ENCODE measurements around the gene DAGLA. TPM values are rescaled to one million over a fixed set of nuclear protein-coding genes. Genes with fewer than 3 reads are reported as not detected.
A peak's percentile ranks its signal among the peaks of the same experiment; 100 is the strongest.

The DAGLA gene
- total and polyA plus RNA-seq, 2 donors (not counting 3 experiments of a cell fraction or from before 2014, with no cell fraction given), result 2.5 to 4.7 TPM

- no peak for DNase-seq (ENCODE audit: low read depth, low spot score)
- CTCF ChIA-PET, result interaction anchor here (1.1 to 3.1 kb wide), 2 partner anchors 11 to 33 kb away, joined by 3 to 17 read pairs; no protein-coding TSS in a partner anchor
- Histone ChIP-seq H3K4me3 (replicated peaks in 1 of 3; ENCODE audit: insufficient read depth in 1 of 3, low read depth in 1 of 3, low read length in 3 of 3) (no peak overlapping the region), H3K27ac (ENCODE audit: insufficient read depth, low read depth, low read length) (no peak overlapping the region), H2AFZ (ENCODE audit: low read depth, low read length) (no peak overlapping the region), H3K9me3 (replicated peaks; ENCODE audit: control insufficient read depth, insufficient read depth, low read length) (no peaks in the 10 kb centered on the region), H3K27me3 (ENCODE audit: control insufficient read depth in 2 of 2, insufficient read depth in 2 of 2, low read length in 2 of 2) (no peaks in the 10 kb centered on the region), H3K36me3 (ENCODE audit: control insufficient read depth in 2 of 2, extremely low read depth in 1 of 2, insufficient read depth in 2 of 2, low read length in 2 of 2) (no peaks in the 10 kb centered on the region), H3K4me1 (ENCODE audit: control insufficient read depth, extremely low read depth, insufficient read depth, low read length) (peaks cover 11% of the 10 kb centered on the region), H3K4me2 (ENCODE audit: insufficient read depth, low read length) (no peak overlapping the region), H3K9ac (replicated peaks; ENCODE audit: extremely low read depth, insufficient read depth, low read length) (no peak overlapping the region), H3K79me2 (ENCODE audit: control insufficient read depth, insufficient read depth, low read length) (no peaks in the 10 kb centered on the region), H4K20me1 (replicated peaks; ENCODE audit: control insufficient read depth, extremely low read depth, insufficient read depth, low read length) (no peaks in the 10 kb centered on the region), H3K9me1 (replicated peaks; ENCODE audit: control insufficient read depth, extremely low read depth, insufficient read depth, low read length) (no peaks in the 10 kb centered on the region)
- dilution Hi-C loops (cut with MboI; ENCODE audit: extremely low pct_ligation_motif_present, low sequenced_read_pairs), result no loop called here
- no TSS peak for BruUV-seq (replicated peaks)
- intact Hi-C loops (cut with micrococcal nuclease), result no loop called here
- POLR2A ChIA-PET, result interaction anchor here (0.7 kb wide), 1 partner anchor 93 kb away, joined by 3 read pairs; the partner anchor contains the start of gene FEN1
- peak; percentile 84 for FAIRE-seq
- TF ChIP-seq MAX (IDR thresholded peaks at IDR 0.05; ENCODE audit: insufficient read depth, insufficient read length), result no peak
- TF ChIP-seq POLR2AphosphoS5 (IDR thresholded peaks at IDR 0.05; ENCODE audit: insufficient read depth, low read depth, low read length), result no peak
- TF ChIP-seq POLR2A (IDR thresholded peaks at IDR 0.05; ENCODE audit: low read depth, low read length), result no peak
- TF ChIP-seq GATA2 (IDR thresholded peaks at IDR 0.05; ENCODE audit: insufficient read depth, insufficient read length, low read depth, low read length), result no peak
- no peak for TF ChIP-seq MYC (IDR thresholded peaks at IDR 0.05; ENCODE audit: low read depth, low read length)
- no peak for TF ChIP-seq JUN (IDR thresholded peaks at IDR 0.05; ENCODE audit: borderline replicate concordance, insufficient read depth, insufficient read length, low read depth)
- TF ChIP-seq CTCF (IDR thresholded peaks at IDR 0.05; ENCODE audit: extremely low read depth in 1 of 2, insufficient read depth in 1 of 2, low read depth in 1 of 2, low read length in 2 of 2), result no peak
- TF ChIP-seq FOS (IDR thresholded peaks at IDR 0.05; ENCODE audit: borderline replicate concordance, insufficient read depth, low read length), result no peak
- TF ChIP-seq EZH2 (IDR thresholded peaks at IDR 0.05; ENCODE audit: borderline replicate concordance, low read depth, low read length, severe bottlenecking), result no peak
Measured at GRCh38 chr11:61700212-61700611, 20.0 kb downstream of the DAGLA start.

Measured in endothelial cell of umbilical vein (primary cell).